Measurements from ENCODE around the gene MFAP1.

Gene MFAP1

DNA sequence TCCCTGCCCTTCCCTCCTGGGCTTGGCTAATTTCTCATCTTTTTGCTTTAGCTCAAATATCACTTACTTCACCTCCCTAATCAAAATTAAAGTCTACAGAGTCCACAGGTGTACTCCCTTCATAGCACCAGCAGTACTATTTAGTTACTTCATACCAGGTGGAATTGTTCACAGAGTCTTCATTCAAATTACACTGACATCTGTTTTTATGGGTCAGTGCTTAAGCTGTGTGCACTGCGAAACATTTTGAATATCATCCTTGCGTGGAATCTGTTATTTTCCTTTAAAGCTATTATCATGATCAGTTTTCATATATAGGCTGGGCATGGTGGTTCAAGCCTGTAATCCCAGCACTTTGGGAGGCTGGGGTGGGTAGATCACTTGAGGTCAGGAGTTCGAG, 35.1 kb downstream of the MFAP1 start:
- TF ChIP-seq ZBTB7A (IDR thresholded peaks at IDR 0.05; ENCODE audit: low read depth) (no peak), TAF1 (IDR thresholded peaks at IDR 0.05; ENCODE audit: low read depth) (no peak), YY1 (IDR thresholded peaks at IDR 0.05; ENCODE audit: low read depth) (no peak), CEBPB (IDR thresholded peaks at IDR 0.05) (no peak), EP300 (IDR thresholded peaks at IDR 0.05; ENCODE audit: borderline replicate concordance) (no peak), EGR1 (IDR thresholded peaks at IDR 0.05) (no peak), NFIC (IDR thresholded peaks at IDR 0.05) (no peak), RAD21 (IDR thresholded peaks at IDR 0.05; ENCODE audit: low read depth) (no peak), FOXM1 (IDR thresholded peaks at IDR 0.05; ENCODE audit: borderline replicate concordance, low read depth) (no peak), TCF12 (IDR thresholded peaks at IDR 0.05; ENCODE audit: low read depth) (no peak), CREB1 (IDR thresholded peaks at IDR 0.05; ENCODE audit: low read depth) (no peak), TEAD4 (IDR thresholded peaks at IDR 0.05) (no peak)
- TF ChIP-seq, protein P1, sequence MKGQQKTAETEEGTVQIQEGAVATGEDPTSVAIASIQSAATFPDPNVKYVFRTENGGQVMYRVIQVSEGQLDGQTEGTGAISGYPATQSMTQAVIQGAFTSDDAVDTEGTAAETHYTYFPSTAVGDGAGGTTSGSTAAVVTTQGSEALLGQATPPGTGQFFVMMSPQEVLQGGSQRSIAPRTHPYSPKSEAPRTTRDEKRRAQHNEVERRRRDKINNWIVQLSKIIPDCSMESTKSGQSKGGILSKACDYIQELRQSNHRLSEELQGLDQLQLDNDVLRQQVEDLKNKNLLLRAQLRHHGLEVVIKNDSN (IDR thresholded peaks at IDR 0.05): no peak
- TF ChIP-seq, protein P2, sequence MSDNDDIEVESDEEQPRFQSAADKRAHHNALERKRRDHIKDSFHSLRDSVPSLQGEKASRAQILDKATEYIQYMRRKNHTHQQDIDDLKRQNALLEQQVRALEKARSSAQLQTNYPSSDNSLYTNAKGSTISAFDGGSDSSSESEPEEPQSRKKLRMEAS (IDR thresholded peaks at IDR 0.05): no peak
- TF ChIP-seq, protein P3, sequence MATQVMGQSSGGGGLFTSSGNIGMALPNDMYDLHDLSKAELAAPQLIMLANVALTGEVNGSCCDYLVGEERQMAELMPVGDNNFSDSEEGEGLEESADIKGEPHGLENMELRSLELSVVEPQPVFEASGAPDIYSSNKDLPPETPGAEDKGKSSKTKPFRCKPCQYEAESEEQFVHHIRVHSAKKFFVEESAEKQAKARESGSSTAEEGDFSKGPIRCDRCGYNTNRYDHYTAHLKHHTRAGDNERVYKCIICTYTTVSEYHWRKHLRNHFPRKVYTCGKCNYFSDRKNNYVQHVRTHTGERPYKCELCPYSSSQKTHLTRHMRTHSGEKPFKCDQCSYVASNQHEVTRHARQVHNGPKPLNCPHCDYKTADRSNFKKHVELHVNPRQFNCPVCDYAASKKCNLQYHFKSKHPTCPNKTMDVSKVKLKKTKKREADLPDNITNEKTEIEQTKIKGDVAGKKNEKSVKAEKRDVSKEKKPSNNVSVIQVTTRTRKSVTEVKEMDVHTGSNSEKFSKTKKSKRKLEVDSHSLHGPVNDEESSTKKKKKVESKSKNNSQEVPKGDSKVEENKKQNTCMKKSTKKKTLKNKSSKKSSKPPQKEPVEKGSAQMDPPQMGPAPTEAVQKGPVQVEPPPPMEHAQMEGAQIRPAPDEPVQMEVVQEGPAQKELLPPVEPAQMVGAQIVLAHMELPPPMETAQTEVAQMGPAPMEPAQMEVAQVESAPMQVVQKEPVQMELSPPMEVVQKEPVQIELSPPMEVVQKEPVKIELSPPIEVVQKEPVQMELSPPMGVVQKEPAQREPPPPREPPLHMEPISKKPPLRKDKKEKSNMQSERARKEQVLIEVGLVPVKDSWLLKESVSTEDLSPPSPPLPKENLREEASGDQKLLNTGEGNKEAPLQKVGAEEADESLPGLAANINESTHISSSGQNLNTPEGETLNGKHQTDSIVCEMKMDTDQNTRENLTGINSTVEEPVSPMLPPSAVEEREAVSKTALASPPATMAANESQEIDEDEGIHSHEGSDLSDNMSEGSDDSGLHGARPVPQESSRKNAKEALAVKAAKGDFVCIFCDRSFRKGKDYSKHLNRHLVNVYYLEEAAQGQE (IDR thresholded peaks at IDR 0.05; ENCODE audit: low read depth): no peak

DNA sequence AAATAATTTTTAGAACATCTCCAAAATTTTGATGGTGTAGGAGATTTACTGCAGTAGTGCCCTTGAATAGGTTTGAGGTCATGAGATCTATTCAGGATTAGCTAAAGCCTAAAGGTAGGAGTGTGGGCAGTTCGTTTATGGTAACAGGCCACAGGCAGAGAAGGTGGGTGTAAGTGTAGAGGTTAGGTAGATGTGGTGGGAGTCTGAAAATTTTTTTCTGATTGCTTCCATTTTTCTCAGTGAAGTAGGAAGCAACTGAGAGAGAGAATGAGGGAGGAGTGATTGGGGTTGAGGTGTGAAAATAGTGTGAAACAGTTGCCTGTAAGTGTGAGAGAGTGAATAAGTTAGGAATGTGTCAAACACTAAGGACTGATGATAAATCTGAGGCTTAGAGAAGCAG, 45.5 kb downstream of the MFAP1 start:
- TF ChIP-seq ZBTB7A (IDR thresholded peaks at IDR 0.05; ENCODE audit: low read depth) (no peak), TEAD4 (IDR thresholded peaks at IDR 0.05) (no peak), EGR1 (IDR thresholded peaks at IDR 0.05) (no peak)
- TF ChIP-seq, protein P3 (IDR thresholded peaks at IDR 0.05; ENCODE audit: low read depth): no peak

DNA sequence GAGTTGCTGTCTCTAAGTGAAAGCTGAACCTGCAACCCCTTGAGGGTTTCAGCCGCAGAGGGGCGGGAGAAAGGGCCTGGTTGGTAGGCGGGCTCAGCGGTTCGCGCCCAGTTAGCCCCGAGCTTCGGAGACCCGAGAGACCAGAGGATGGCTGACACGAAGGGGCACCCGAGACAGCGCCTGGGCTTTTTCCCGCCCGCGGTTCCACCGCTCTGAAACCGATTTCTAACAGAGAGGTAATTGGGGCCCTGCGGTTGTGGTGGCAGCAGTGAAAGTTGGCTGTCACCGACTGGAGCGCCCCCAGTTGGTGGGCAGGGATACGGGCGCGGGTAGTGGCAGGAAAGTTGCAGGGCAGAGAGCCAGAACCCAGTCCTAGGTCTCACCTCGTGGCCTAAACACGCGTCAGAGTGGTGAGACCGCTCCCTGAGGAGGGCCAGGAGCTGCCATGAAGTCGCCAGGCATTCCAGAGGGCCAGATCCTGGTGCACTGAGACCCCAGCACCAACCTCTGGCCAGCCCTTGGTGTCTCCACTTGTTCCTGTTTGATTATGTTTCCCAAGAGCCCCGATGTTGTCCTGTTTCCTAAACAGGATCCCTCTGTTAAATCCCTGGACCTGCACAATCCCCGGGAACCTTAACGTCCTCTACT, 47.1 kb downstream of the MFAP1 start:
- TF ChIP-seq, protein P1 (IDR thresholded peaks at IDR 0.05): 0 out of 2 replicates have a peak, but pooled peaks have one; percentile 7
- no peak; the same call in 1 of the 2 replicates for TF ChIP-seq EGR1 (IDR thresholded peaks at IDR 0.05)
- 0 out of 2 replicates have a peak, but pooled peaks have one; percentile 30 for TF ChIP-seq YY1 (IDR thresholded peaks at IDR 0.05; ENCODE audit: low read depth)
- no peak for TF ChIP-seq CEBPB (IDR thresholded peaks at IDR 0.05)
- TF ChIP-seq TCF12 (IDR thresholded peaks at IDR 0.05; ENCODE audit: low read depth): peak; percentile 47
- TF ChIP-seq, protein P2 (IDR thresholded peaks at IDR 0.05): peak; percentile 87
- peak; percentile 12; the same call in 1 of the 2 replicates for TF ChIP-seq TEAD4 (IDR thresholded peaks at IDR 0.05)
- TF ChIP-seq CREB1 (IDR thresholded peaks at IDR 0.05; ENCODE audit: low read depth): no peak
- TF ChIP-seq NFIC (IDR thresholded peaks at IDR 0.05): peak; percentile 67
- TF ChIP-seq EP300 (IDR thresholded peaks at IDR 0.05; ENCODE audit: borderline replicate concordance): no peak
- TF ChIP-seq RAD21 (IDR thresholded peaks at IDR 0.05; ENCODE audit: low read depth): peak; percentile 42; the same call in 1 of the 2 replicates
- no peak for TF ChIP-seq ZBTB7A (IDR thresholded peaks at IDR 0.05; ENCODE audit: low read depth)
- TF ChIP-seq TAF1 (IDR thresholded peaks at IDR 0.05; ENCODE audit: low read depth): peak; percentile 21; the same call in 1 of the 2 replicates
- TF ChIP-seq FOXM1 (IDR thresholded peaks at IDR 0.05; ENCODE audit: borderline replicate concordance, low read depth): no peak
- TF ChIP-seq, protein P3 (IDR thresholded peaks at IDR 0.05; ENCODE audit: low read depth): no peak

DNA sequence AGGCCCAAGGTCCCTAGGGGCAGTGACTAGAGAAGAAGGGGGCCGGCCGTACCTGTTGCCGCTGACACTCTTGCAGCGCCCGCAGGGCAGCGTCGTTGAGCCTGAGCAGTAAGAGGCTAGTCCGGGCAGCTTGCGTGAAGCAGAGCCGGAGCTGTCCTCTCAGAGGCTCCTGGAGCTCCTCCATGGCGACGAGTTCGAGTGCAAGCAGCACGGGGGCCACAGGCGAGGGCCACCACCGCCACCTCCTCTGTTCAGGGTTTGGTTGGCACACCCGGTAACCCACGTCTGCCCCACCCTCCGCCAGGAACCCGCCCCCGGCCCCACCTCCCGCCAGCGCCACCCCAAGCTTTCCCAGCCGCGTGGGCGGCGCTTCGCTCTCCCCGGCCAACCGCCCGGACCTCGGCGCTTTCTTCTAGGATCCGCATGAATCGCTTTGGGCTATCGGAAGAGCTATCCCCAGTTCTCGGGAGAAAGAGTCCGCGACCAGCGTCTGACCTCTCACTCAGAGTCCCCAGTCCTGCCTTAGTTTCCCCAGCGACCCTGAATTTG, 47.7 kb downstream of the MFAP1 start, which contains the start of gene ELL3:
TSS of gene ELL3 (minus strand) at position 249 of the 549 bp plus-strand sequence. CDS start at position 184, 65 bp downstream.
- TF ChIP-seq, protein P1 (IDR thresholded peaks at IDR 0.05): no peak
- TF ChIP-seq EGR1 (IDR thresholded peaks at IDR 0.05): peak; percentile 80

Measured in Ishikawa (cell line).